H1 (cell line): ENCODE measurements around the gene PIM2.

ENCODE experiments used
- BACH1 ChIP-seq: IDR thresholded peaks from 2 replicates; pipeline ENCODE4 v1.6.1; 2012; ENCODE audit warnings: low read length, improper control_type of control experiment
- CHD1 ChIP-seq: IDR thresholded peaks from 2 replicates; pipeline ENCODE4 v1.6.1; 2012; ENCODE audit warnings: low read depth, low read length, improper control_type of control experiment
- EZH2 ChIP-seq: fragments of 200-600 bp; sonication (generic); IDR thresholded peaks from 2 replicates; pipeline ENCODE4 v1.7.1; 2012; ENCODE audit warnings: low read depth, mild to moderate bottlenecking, moderate library complexity, low read length, inconsistent platforms; ENCODE audit not compliant: severe bottlenecking
- POLR2A ChIP-seq, 2 experiments: IDR thresholded peaks; 1 replicate in 1 of 2; 2 replicates in 1 of 2; pipeline ENCODE4 v1.6.1; 2011; ENCODE audit warnings: low read depth in 2 of 2, low read length in 2 of 2, mild to moderate bottlenecking in 2 of 2; ENCODE audit errors: control extremely low read depth in 1 of 2
- SIN3A ChIP-seq, 2 experiments: IDR thresholded peaks in 1 of 2; conservative IDR thresholded peaks in 1 of 2; 2 replicates each; pipeline ENCODE4 v1.6.1; 2011 to 2012; ENCODE audit warnings: low read length in 2 of 2, improper control_type of control experiment in 1 of 2, low read depth in 1 of 2, mild to moderate bottlenecking in 1 of 2
- TF ChIP-seq, protein P1 (sequence below), 3 experiments: IDR thresholded peaks; 1 replicate in 2 of 3; 2 replicates in 1 of 3; pipeline versions ENCODE4 v1.5.1 to v1.6.1; 2011; ENCODE audit warnings: low read length in 3 of 3, mild to moderate bottlenecking in 3 of 3, inconsistent platforms in 2 of 3, low read depth in 1 of 3, moderate library complexity in 1 of 3; ENCODE audit not compliant: insufficient read depth in 1 of 3; ENCODE audit errors: control extremely low read depth in 1 of 3

GRCh38 chrX:48917139-48918001, 1.5 kb downstream of the PIM2 start:
- TF ChIP-seq, protein P1, sequence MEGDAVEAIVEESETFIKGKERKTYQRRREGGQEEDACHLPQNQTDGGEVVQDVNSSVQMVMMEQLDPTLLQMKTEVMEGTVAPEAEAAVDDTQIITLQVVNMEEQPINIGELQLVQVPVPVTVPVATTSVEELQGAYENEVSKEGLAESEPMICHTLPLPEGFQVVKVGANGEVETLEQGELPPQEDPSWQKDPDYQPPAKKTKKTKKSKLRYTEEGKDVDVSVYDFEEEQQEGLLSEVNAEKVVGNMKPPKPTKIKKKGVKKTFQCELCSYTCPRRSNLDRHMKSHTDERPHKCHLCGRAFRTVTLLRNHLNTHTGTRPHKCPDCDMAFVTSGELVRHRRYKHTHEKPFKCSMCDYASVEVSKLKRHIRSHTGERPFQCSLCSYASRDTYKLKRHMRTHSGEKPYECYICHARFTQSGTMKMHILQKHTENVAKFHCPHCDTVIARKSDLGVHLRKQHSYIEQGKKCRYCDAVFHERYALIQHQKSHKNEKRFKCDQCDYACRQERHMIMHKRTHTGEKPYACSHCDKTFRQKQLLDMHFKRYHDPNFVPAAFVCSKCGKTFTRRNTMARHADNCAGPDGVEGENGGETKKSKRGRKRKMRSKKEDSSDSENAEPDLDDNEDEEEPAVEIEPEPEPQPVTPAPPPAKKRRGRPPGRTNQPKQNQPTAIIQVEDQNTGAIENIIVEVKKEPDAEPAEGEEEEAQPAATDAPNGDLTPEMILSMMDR (IDR thresholded peaks at IDR 0.05; ENCODE audit: control extremely low read depth in 1 of 3, insufficient read depth in 1 of 3, low read depth in 1 of 3, low read length in 3 of 3), result peak in 2 of 3 experiments; percentile 74 to 82; a peak in 3 of 4 replicates
- TF ChIP-seq SIN3A (conservative IDR thresholded peaks at IDR 0.05 in 1 of 2, IDR thresholded peaks at IDR 0.05 in 1 of 2; ENCODE audit: low read depth in 1 of 2, low read length in 2 of 2) (peak; percentile 71 to 95; a peak in 2 of 4 replicates), BACH1 (no peak), POLR2A (IDR thresholded peaks at IDR 0.05; ENCODE audit: control extremely low read depth in 1 of 2, low read depth in 2 of 2, low read length in 2 of 2) (peak in 1 of 2 experiments; percentile 16; a peak in 1 of 3 replicates), EZH2 (no peak), CHD1 (no peak)
